22Rv1 (cell line): ENCODE data around the gene LRRC23.

ENCODE experiments used
- ZFX ChIP-seq: fragments of 450-650 bp; IDR thresholded peaks from 2 replicates; pipeline ENCODE4 v1.6.1; 2017; ENCODE audit warnings: antibody characterized with exemption, borderline replicate concordance
- TF ChIP-seq, protein P1 (sequence below): fragments of 450-650 bp; IDR thresholded peaks from 2 replicates; pipeline ENCODE4 v1.5.1; 2017; ENCODE audit warnings: mild to moderate bottlenecking

DNA sequence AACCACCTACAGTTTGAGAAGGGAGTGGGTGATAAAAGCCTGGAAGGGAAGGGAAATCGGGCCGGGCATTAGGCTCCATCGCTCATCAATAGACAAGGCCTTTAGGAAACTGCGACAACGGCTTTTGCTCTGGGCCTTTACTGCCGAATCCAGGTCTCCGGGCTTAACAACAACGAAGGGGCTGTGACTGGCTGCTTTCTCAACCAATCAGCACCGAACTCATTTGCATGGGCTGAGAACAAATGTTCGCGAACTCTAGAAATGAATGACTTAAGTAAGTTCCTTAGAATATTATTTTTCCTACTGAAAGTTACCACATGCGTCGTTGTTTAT is 38.7 kb downstream of the LRRC23 start:
- TF ChIP-seq, protein P1, sequence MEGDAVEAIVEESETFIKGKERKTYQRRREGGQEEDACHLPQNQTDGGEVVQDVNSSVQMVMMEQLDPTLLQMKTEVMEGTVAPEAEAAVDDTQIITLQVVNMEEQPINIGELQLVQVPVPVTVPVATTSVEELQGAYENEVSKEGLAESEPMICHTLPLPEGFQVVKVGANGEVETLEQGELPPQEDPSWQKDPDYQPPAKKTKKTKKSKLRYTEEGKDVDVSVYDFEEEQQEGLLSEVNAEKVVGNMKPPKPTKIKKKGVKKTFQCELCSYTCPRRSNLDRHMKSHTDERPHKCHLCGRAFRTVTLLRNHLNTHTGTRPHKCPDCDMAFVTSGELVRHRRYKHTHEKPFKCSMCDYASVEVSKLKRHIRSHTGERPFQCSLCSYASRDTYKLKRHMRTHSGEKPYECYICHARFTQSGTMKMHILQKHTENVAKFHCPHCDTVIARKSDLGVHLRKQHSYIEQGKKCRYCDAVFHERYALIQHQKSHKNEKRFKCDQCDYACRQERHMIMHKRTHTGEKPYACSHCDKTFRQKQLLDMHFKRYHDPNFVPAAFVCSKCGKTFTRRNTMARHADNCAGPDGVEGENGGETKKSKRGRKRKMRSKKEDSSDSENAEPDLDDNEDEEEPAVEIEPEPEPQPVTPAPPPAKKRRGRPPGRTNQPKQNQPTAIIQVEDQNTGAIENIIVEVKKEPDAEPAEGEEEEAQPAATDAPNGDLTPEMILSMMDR: no peak
- TF ChIP-seq ZFX: no peak
